Panc1 (cell line): ENCODE results near the gene GPSM1. TPM values are rescaled to one million over a fixed set of nuclear protein-coding genes. Genes with fewer than 3 reads are reported as not detected.

ENCODE experiments used
- ATAC-seq: fragments of 200-7000 bp; cut with Tn5 transposase; 2 replicates; pipeline ENCODE4 v1.9.1; 2020; ENCODE audit warnings: mild to moderate bottlenecking, moderate library complexity
- BruUV-seq: library from RNA; stranded (reverse); fragments of 400-500 nt; replicated peaks from 2 replicates; lab custom pipeline; 2021; lab: Mats Ljungman, UMichigan
- CTCF ChIA-PET: fragments of 300-600 bp; sonication (Branson Sonifier 250); formaldehyde crosslinking; loops from one replicate; lab custom pipeline; 2022; ENCODE audit warnings: antibody characterized with exemption; lab: Charles Lee
- POLR2A ChIA-PET: fragments of 300-600 bp; sonication (Branson Sonifier 250); formaldehyde crosslinking; loops from one replicate; lab custom pipeline; 2022; ENCODE audit warnings: antibody characterized with exemption; lab: Charles Lee
- DNase-seq: peaks from one replicate; pipeline ENCODE4 v3.0.0-alpha.2; 2010; ENCODE audit warnings: low read depth, low spot score
- H3K27ac ChIP-seq: 2 replicates; pipeline ENCODE4 v1.5.1; 2011; ENCODE audit warnings: mild to moderate bottlenecking, low read length, inconsistent platforms
- H3K27me3 ChIP-seq: fragments of 200-500 bp; sonication (Bioruptor generic); 2 replicates; pipeline ENCODE4 v1.6.0; 2014; ENCODE audit warnings: low read length, inconsistent platforms; ENCODE audit not compliant: control insufficient read depth, insufficient read depth
- H3K36me3 ChIP-seq: fragments of 200-500 bp; sonication (Bioruptor generic); 2 replicates; pipeline ENCODE4 v1.5.1; 2014; ENCODE audit warnings: inconsistent platforms, mild to moderate bottlenecking, low read length, moderate library complexity; ENCODE audit not compliant: control insufficient read depth, insufficient read depth
- H3K4me1 ChIP-seq: 2 replicates; pipeline ENCODE4 v1.5.1; 2011; ENCODE audit warnings: inconsistent platforms, mild to moderate bottlenecking, low read length, moderate library complexity; ENCODE audit not compliant: control insufficient read depth, insufficient read depth
- H3K4me3 ChIP-seq, 2 experiments: 2 replicates each; pipeline ENCODE4 v1.5.1; 2011 to 2012; ENCODE audit warnings: low read depth in 2 of 2, low read length in 2 of 2, mild to moderate bottlenecking in 2 of 2, inconsistent platforms in 1 of 2, moderate library complexity in 1 of 2
- H3K9me3 ChIP-seq: fragments of 200-500 bp; sonication (Bioruptor generic); 2 replicates; pipeline ENCODE4 v1.5.1; 2014; ENCODE audit warnings: low read depth, mild to moderate bottlenecking, inconsistent platforms, low read length, moderate library complexity; ENCODE audit not compliant: control insufficient read depth, insufficient read depth
- CTCF ChIP-seq: fragments of 450-650 bp; IDR thresholded peaks from 2 replicates; pipeline ENCODE4 v1.5.1; 2017; ENCODE audit warnings: mild to moderate bottlenecking
- POLR2AphosphoS5 ChIP-seq: IDR thresholded peaks from 2 replicates; pipeline ENCODE4 v1.6.1; 2012; ENCODE audit warnings: mild to moderate bottlenecking, low read depth, low read length, moderate library complexity
- SIN3A ChIP-seq: IDR thresholded peaks from 2 replicates; pipeline ENCODE4 v1.6.1; 2012; ENCODE audit warnings: low read depth, mild to moderate bottlenecking, low read length, moderate library complexity, borderline replicate concordance; ENCODE audit not compliant: insufficient read depth
- TCF7L2 ChIP-seq: IDR thresholded peaks from 2 replicates; pipeline ENCODE4 v1.6.1; 2011; ENCODE audit warnings: mild to moderate bottlenecking, low read depth, low read length, inconsistent platforms
- in situ Hi-C: cut with HindIII; loops from 2 replicates; pipeline ENCODE4 v1.10.0; 2016; ENCODE audit warnings: low sequenced_read_pairs, low pct_unique_long_range_greater_than_20kb
- intact Hi-C: fragments of 100-400 bp; cut with micrococcal nuclease; formaldehyde crosslinking; loops from one replicate; pipeline ENCODE4 v1.10.0; 2022; ENCODE audit not compliant: unreplicated experiment
- total RNA-seq: library from RNA; stranded (reverse); gene quantifications from one replicate; pipeline ENCODE4 v1.2.1, GENCODE V29; 2021; ENCODE audit not compliant: unreplicated experiment
- TF ChIP-seq, protein P1 (sequence below), 2 experiments: IDR thresholded peaks; 2 replicates each; pipeline ENCODE4 v1.6.1; 2011 to 2012; ENCODE audit warnings: low read depth in 2 of 2, control low read depth in 1 of 2, low read length in 1 of 2, mild to moderate bottlenecking in 1 of 2, moderate library complexity in 1 of 2; ENCODE audit not compliant: insufficient read depth in 1 of 2

Gene GPSM1
- total RNA-seq, 1 experiment from 2014 or later, result 14.2 TPM

- ATAC-seq (no peak), DNase-seq (no peak)
- no TSS peak for BruUV-seq
- CTCF ChIA-PET, result interaction anchor here (0.7 kb wide), 1 partner anchor 871 kb away, joined by 20 read pairs; no protein-coding TSS in a partner anchor
- TF ChIP-seq POLR2AphosphoS5, result no peak
- no peak for TF ChIP-seq CTCF
- TF ChIP-seq SIN3A, result no peak
- TF ChIP-seq, protein P1, sequence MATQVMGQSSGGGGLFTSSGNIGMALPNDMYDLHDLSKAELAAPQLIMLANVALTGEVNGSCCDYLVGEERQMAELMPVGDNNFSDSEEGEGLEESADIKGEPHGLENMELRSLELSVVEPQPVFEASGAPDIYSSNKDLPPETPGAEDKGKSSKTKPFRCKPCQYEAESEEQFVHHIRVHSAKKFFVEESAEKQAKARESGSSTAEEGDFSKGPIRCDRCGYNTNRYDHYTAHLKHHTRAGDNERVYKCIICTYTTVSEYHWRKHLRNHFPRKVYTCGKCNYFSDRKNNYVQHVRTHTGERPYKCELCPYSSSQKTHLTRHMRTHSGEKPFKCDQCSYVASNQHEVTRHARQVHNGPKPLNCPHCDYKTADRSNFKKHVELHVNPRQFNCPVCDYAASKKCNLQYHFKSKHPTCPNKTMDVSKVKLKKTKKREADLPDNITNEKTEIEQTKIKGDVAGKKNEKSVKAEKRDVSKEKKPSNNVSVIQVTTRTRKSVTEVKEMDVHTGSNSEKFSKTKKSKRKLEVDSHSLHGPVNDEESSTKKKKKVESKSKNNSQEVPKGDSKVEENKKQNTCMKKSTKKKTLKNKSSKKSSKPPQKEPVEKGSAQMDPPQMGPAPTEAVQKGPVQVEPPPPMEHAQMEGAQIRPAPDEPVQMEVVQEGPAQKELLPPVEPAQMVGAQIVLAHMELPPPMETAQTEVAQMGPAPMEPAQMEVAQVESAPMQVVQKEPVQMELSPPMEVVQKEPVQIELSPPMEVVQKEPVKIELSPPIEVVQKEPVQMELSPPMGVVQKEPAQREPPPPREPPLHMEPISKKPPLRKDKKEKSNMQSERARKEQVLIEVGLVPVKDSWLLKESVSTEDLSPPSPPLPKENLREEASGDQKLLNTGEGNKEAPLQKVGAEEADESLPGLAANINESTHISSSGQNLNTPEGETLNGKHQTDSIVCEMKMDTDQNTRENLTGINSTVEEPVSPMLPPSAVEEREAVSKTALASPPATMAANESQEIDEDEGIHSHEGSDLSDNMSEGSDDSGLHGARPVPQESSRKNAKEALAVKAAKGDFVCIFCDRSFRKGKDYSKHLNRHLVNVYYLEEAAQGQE (IDR thresholded peaks at IDR 0.05; ENCODE audit: insufficient read depth in 1 of 2, low read depth in 2 of 2, low read length in 1 of 2), result no peak
- TF ChIP-seq TCF7L2, result no peak
- Histone ChIP-seq H3K4me1 (no peaks in the 10 kb centered on the region; the same call in 1 of the 2 replicates), H3K4me3 (no peak overlapping the region), H3K27me3 (no peaks in the 10 kb centered on the region), H3K36me3 (no peaks in the 10 kb centered on the region; the same call in 1 of the 2 replicates), H3K27ac (no peak overlapping the region), H3K9me3 (no peaks in the 10 kb centered on the region)
- in situ Hi-C loops (no loop called here), intact Hi-C loops (no loop called here)
- POLR2A ChIA-PET, result no interaction called here
Measured at GRCh38 chr9:136331556-136332481, 4.5 kb downstream of the GPSM1 start.

GRCh38 chr9:136332482-136332983 is 5.2 kb downstream of the GPSM1 start:
- DNase-seq (no peak), ATAC-seq (no peak)
- H3K36me3 ChIP-seq, result no peaks in the 10 kb centered on the region; the same call in 1 of the 2 replicates
- intact Hi-C loops (no loop called here), in situ Hi-C loops (no loop called here)
- ChIA-PET CTCF (interaction anchor here (0.7 kb wide), 1 partner anchor 870 kb away, joined by 20 read pairs; no protein-coding TSS in a partner anchor), POLR2A (no interaction called here)
- TF ChIP-seq TCF7L2 (no peak), SIN3A (no peak), POLR2AphosphoS5 (no peak), CTCF (no peak)
- TF ChIP-seq, protein P1 (IDR thresholded peaks at IDR 0.05; ENCODE audit: insufficient read depth in 1 of 2, low read depth in 2 of 2, low read length in 1 of 2), result no peak
- H3K4me1 ChIP-seq, result no peaks in the 10 kb centered on the region; the same call in 1 of the 2 replicates
- no peak overlapping the region for H3K4me3 ChIP-seq
- no peak overlapping the region for H3K27ac ChIP-seq
- no peaks in the 10 kb centered on the region for H3K27me3 ChIP-seq
- no TSS peak for BruUV-seq
- no peaks in the 10 kb centered on the region for H3K9me3 ChIP-seq
